PC-3 (cell line): ENCODE data around the gene RAB34.

Experiments
- EZH2 ChIP-seq: fragments of 300-600 bp; sonication (generic); IDR thresholded peaks from one replicate; pipeline ENCODE4 v1.6.1; 2017; ENCODE audit warnings: antibody characterized with exemption, mild to moderate bottlenecking, low read length; ENCODE audit not compliant: unreplicated experiment
- TF ChIP-seq, protein P1 (sequence below): fragments of 300-600 bp; sonication (generic); conservative IDR thresholded peaks from 2 replicates; pipeline ENCODE4 v1.5.1; 2017; ENCODE audit warnings: antibody characterized with exemption, low read depth, mild to moderate bottlenecking, low read length

DNA sequence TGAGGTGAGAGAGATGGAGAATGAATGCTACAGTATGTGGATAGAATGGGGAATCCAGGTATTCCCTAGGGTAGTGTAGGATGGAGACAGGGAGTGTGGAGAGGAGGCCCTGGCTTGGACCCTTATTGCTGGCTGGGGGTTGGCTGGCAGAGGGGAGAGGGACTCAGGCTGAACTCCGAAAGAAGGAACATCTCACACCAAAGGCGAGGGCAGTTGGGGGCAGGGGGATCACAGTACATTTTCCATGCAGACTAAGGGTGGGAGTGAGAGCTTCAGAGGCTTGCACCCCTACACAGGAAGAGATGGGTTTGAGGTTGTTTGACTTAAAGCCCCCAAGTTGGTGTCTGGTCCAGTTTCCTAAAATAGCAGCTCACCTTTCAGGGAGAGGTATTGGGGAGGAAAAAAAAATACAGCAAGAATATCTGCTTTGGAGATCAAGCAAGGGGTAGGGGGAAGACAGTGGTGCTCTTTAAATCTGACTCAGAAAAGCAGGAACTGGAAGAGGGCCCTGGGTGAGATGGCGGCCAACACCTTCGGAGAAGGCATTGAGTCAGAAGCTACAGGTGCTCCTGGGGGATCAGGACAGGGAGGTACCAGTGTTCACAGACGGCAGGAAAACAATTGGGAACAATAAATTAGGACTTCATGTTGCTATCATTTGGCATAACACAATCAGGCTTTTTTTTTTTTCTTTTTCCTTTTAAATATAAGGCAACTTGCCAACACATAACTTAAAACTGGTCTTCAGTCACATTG lies 38.6 kb upstream of the RAB34 start:
- TF ChIP-seq EZH2, result no peak
- TF ChIP-seq, protein P1, sequence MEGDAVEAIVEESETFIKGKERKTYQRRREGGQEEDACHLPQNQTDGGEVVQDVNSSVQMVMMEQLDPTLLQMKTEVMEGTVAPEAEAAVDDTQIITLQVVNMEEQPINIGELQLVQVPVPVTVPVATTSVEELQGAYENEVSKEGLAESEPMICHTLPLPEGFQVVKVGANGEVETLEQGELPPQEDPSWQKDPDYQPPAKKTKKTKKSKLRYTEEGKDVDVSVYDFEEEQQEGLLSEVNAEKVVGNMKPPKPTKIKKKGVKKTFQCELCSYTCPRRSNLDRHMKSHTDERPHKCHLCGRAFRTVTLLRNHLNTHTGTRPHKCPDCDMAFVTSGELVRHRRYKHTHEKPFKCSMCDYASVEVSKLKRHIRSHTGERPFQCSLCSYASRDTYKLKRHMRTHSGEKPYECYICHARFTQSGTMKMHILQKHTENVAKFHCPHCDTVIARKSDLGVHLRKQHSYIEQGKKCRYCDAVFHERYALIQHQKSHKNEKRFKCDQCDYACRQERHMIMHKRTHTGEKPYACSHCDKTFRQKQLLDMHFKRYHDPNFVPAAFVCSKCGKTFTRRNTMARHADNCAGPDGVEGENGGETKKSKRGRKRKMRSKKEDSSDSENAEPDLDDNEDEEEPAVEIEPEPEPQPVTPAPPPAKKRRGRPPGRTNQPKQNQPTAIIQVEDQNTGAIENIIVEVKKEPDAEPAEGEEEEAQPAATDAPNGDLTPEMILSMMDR, result no peak
